Epithelial cell of proximal tubule (primary cell): ENCODE results near the gene CTNNA2. TPM values are rescaled to one million over a fixed set of nuclear protein-coding genes. Genes with fewer than 3 reads are reported as not detected.

Source experiments
- DNase-seq: peaks from one replicate; pipeline ENCODE4 v3.0.0-alpha.2; 2011; ENCODE audit warnings: low read depth
- H3K4me3 ChIP-seq: 2 replicates; pipeline ENCODE4 v1.5.1; 2011; ENCODE audit warnings: low read depth, mild to moderate bottlenecking, low read length
- total RNA-seq: library from RNA; depleted of rRNA; stranded (reverse); fragments of >200 nt; gene quantifications from 2 replicates; pipeline ENCODE4 v1.2.3, GENCODE V29; 2015
- TF ChIP-seq, protein P1 (sequence below): conservative IDR thresholded peaks from 2 replicates; pipeline ENCODE4 v1.5.1; 2012; ENCODE audit warnings: low read depth, mild to moderate bottlenecking, low read length

The CTNNA2 gene
- total RNA-seq, 1 donor from 2014 or later = 0.06 TPM

DNA sequence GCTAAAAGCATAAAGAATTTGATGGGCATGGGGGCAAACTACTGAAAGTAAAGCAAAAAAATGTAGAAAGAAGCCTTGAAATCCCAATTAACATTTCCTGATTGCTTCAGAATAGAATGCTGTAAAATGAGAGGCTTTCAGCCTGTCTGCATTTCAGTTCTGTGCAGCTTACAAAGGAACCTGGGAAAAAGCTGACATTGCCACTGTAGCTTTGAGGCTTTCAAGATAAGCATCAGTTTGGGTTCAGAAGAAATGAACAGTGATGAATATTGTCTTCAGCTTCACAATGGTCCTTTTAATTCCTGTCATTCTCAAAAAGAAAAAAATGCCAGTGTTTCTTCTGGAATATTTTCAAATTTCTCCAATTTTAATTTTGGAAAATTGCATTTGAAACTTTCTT lies 549.0 kb downstream of the CTNNA2 start:
- TF ChIP-seq, protein P1, sequence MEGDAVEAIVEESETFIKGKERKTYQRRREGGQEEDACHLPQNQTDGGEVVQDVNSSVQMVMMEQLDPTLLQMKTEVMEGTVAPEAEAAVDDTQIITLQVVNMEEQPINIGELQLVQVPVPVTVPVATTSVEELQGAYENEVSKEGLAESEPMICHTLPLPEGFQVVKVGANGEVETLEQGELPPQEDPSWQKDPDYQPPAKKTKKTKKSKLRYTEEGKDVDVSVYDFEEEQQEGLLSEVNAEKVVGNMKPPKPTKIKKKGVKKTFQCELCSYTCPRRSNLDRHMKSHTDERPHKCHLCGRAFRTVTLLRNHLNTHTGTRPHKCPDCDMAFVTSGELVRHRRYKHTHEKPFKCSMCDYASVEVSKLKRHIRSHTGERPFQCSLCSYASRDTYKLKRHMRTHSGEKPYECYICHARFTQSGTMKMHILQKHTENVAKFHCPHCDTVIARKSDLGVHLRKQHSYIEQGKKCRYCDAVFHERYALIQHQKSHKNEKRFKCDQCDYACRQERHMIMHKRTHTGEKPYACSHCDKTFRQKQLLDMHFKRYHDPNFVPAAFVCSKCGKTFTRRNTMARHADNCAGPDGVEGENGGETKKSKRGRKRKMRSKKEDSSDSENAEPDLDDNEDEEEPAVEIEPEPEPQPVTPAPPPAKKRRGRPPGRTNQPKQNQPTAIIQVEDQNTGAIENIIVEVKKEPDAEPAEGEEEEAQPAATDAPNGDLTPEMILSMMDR = no peak
- no peak for DNase-seq

GRCh38 chr2:80062298-80062697 lies 549.4 kb downstream of the CTNNA2 start:
- no peak overlapping the region for H3K4me3 ChIP-seq
- TF ChIP-seq, protein P1 = no peak
- DNase-seq = no peak

More for the DNA sequence above, 549.0 kb downstream of the CTNNA2 start:
- no peak overlapping the region for H3K4me3 ChIP-seq

DNA sequence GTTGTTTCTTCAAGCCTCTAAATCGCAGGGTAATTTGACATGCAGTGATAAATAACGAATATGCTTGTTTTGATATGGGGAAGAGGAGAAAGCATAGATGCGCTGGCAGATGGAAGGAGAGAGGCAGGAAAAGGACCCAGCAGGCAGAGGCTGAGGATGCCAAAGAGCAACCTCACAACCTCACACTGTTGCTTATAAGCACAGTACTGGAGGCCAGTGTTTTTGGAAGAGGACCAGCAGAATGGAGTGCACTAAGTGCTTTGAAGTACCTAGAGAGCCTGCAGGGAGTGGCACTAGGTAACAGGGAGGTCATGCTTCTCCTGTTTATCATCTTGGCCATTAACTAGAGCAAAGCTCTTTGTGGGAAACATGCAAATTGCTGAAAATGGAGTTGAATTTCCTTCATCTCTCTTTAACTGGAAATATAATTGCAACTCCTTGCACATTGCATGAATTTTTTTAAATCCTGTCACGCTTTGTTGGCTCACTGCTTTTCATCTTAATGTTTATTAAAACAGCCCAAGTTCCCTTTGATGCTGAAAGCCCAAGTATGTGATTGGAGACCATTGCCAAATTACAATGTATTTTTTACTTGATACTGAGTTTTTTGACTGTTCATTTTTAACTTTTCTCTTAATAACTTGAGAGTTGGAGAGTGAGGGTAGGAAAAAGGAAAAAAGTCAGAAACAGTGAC lies 555.3 kb downstream of the CTNNA2 start:
- DNase-seq = no peak

GRCh38 chr2:80070587-80070986 lies 557.7 kb downstream of the CTNNA2 start:
- TF ChIP-seq, protein P1 = no peak
- no peak for DNase-seq
- H3K4me3 ChIP-seq = no peak overlapping the region

More for the DNA sequence above, 555.3 kb downstream of the CTNNA2 start:
- no peak overlapping the region for H3K4me3 ChIP-seq
- TF ChIP-seq, protein P1 = no peak

DNA sequence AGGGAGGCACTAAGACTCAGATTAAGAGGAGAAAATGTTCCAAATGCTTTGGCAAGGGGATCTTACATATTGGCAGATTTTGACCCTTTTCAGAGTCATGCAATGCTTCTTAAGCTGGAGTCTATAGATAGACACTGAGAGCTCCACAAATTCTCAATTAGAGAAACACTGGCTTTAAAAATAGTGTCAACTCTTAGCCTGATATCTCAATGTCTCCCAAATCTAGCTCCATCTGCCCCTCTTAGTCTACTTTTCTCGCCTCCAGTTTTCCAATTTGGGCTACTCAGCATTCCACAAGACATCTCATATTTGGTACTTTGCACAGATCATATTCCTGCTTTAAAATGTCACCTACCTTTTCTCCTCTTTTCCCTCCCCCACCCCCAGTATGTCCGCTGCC lies 559.1 kb downstream of the CTNNA2 start:
- DNase-seq = no peak
- TF ChIP-seq, protein P1 = no peak
- no peak overlapping the region for H3K4me3 ChIP-seq

DNA sequence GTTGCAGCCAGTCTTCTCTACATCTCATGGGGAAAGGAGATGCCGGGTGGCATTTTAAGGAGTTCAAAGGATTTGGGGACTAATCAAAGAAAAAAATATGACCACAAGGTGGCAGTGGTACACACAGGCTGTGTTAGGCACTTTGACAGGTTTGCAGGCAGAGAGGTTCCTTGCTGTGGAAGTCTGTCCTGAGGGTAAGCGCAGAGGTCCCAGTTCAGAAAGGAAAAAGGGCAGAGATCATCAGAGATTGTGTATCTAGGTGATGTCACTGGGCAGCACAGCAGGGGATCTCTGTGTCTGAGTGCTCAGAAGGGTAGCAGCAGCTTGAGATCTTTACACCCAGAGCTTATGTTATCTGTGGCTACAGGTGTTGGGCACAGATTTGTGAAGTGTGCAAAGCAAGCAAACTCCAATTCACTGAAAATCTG lies 560.3 kb downstream of the CTNNA2 start:
- TF ChIP-seq, protein P1 = peak; percentile 76
- peak; percentile 20 for DNase-seq
- no peak overlapping the region for H3K4me3 ChIP-seq
